GM19467 (cell line): ENCODE data around the gene GP5.

ENCODE experiments used
- ATAC-seq: cut with Tn5 transposase; IDR thresholded peaks from one replicate; pipeline ENCODE4 v1.9.1; 2021; ENCODE audit warnings: mild to moderate bottlenecking, moderate library complexity; ENCODE audit not compliant: unreplicated experiment

The GP5 gene

GRCh38 chr3:194377708-194378107 lies 21.4 kb downstream of the GP5 start:
- no peak for ATAC-seq

- ATAC-seq = no peak
Measured at GRCh38 chr3:194376241-194376560, 22.9 kb downstream of the GP5 start.

- ATAC-seq = no peak
Measured at GRCh38 chr3:194375473-194376240, 23.4 kb downstream of the GP5 start.

GRCh38 chr3:194374935-194375334 lies 24.1 kb downstream of the GP5 start:
- ATAC-seq = no peak

GRCh38 chr3:194373899-194374298 lies 25.2 kb downstream of the GP5 start:
- ATAC-seq = no peak

- ATAC-seq = no peak
Measured at GRCh38 chr3:194373028-194373427, 26.0 kb downstream of the GP5 start.

GRCh38 chr3:194370753-194371152 lies 28.3 kb downstream of the GP5 start:
- no peak for ATAC-seq

- ATAC-seq = no peak
Measured at GRCh38 chr3:194369522-194370279, 29.4 kb downstream of the GP5 start, which contains the start of gene LRRC15. Gene LRRC15, minus strand, starts transcription at chr3:194369743. Its CDS starts 8,700 bp downstream, at chr3:194361043.

GRCh38 chr3:194368918-194369317 lies 30.1 kb downstream of the GP5 start:
- ATAC-seq = no peak

GRCh38 chr3:194367992-194368841 lies 30.8 kb downstream of the GP5 start:
- no peak for ATAC-seq

GRCh38 chr3:194365978-194366490 lies 33.0 kb downstream of the GP5 start:
- ATAC-seq = no peak

- no peak for ATAC-seq
Measured at GRCh38 chr3:194365526-194365925, 33.5 kb downstream of the GP5 start.

- no peak for ATAC-seq
Measured at GRCh38 chr3:194364652-194365434, 34.2 kb downstream of the GP5 start.

GRCh38 chr3:194364314-194364651 lies 34.8 kb downstream of the GP5 start:
- no peak for ATAC-seq

- no peak for ATAC-seq
Measured at GRCh38 chr3:194360568-194360967, 38.5 kb downstream of the GP5 start.

GRCh38 chr3:194357681-194358080 lies 41.4 kb downstream of the GP5 start:
- ATAC-seq = no peak

- ATAC-seq = no peak
Measured at GRCh38 chr3:194355379-194355778, 43.7 kb downstream of the GP5 start.

- no peak for ATAC-seq
Measured at GRCh38 chr3:194354315-194354714, 44.8 kb downstream of the GP5 start.

- ATAC-seq = no peak
Measured at GRCh38 chr3:194352667-194353246, 46.3 kb downstream of the GP5 start.

- ATAC-seq = no peak
Measured at GRCh38 chr3:194351952-194352536, 47.0 kb downstream of the GP5 start.
